ENCODE results near the gene IL2RA. TPM values are rescaled to one million over a fixed set of nuclear protein-coding genes. Genes with fewer than 3 reads are reported as not detected.

The IL2RA gene
- total RNA-seq, 1 donor from 2014 or later = not detected

DNA sequence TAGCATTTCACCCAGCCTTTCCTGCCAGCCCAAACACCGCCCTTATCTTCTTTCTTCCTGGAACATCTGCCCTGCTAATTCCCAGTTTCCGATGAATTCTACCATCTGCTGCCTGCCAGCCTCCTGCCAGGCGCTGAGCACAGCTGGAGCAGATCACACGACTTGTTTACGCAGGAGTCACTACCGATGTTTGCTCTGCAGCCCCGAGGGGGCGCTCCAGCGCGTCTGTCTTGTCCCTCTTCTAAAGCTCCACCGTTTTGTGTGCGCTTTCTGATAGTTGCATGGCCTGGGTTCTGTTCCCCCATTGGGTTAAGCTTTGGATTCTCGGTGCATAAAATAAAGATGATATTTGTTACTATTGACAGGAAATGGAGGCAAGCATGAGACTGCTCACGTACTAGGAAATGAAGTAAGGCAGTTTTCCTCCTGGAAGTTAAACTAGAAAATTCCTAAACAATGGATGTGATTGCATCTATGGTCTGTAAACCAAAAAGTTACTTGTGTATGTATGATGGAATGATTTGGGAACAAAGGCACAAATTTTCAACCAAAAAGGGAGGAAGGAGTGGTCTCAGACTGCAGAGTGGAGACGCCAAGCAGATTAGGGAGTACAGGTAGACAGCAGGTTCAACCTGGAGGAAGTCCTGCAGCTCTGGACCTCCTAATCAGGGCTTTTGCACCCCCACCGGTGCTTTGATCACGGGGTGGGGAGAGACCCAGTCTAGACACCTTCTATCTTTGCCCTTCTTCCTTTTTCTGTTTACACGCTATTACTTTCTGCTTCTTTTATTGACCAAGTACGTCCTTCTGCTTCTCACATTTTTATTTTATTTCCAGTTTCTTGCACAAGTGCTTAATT is 24.4 kb upstream of the IL2RA start:
- Mint-ChIP-seq H3K36me3 (ENCODE audit: low read depth) (no peaks in the 10 kb centered on the region), H3K4me3 (peak overlapping the region; percentile 3), H3K27ac (ENCODE audit: unreplicated experiment) (no peak overlapping the region), H3K4me1 (peaks cover 29% of the 10 kb centered on the region), H3K27me3 (ENCODE audit: low read depth) (peaks cover 29% of the 10 kb centered on the region), H3K9me3 (no peaks in the 10 kb centered on the region)
- TF ChIP-seq, protein P1, sequence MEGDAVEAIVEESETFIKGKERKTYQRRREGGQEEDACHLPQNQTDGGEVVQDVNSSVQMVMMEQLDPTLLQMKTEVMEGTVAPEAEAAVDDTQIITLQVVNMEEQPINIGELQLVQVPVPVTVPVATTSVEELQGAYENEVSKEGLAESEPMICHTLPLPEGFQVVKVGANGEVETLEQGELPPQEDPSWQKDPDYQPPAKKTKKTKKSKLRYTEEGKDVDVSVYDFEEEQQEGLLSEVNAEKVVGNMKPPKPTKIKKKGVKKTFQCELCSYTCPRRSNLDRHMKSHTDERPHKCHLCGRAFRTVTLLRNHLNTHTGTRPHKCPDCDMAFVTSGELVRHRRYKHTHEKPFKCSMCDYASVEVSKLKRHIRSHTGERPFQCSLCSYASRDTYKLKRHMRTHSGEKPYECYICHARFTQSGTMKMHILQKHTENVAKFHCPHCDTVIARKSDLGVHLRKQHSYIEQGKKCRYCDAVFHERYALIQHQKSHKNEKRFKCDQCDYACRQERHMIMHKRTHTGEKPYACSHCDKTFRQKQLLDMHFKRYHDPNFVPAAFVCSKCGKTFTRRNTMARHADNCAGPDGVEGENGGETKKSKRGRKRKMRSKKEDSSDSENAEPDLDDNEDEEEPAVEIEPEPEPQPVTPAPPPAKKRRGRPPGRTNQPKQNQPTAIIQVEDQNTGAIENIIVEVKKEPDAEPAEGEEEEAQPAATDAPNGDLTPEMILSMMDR (conservative IDR thresholded peaks at IDR 0.05) = peak; percentile 78
- peak; percentile 77 for DNase-seq (ENCODE audit: low read depth, low spot score)

DNA sequence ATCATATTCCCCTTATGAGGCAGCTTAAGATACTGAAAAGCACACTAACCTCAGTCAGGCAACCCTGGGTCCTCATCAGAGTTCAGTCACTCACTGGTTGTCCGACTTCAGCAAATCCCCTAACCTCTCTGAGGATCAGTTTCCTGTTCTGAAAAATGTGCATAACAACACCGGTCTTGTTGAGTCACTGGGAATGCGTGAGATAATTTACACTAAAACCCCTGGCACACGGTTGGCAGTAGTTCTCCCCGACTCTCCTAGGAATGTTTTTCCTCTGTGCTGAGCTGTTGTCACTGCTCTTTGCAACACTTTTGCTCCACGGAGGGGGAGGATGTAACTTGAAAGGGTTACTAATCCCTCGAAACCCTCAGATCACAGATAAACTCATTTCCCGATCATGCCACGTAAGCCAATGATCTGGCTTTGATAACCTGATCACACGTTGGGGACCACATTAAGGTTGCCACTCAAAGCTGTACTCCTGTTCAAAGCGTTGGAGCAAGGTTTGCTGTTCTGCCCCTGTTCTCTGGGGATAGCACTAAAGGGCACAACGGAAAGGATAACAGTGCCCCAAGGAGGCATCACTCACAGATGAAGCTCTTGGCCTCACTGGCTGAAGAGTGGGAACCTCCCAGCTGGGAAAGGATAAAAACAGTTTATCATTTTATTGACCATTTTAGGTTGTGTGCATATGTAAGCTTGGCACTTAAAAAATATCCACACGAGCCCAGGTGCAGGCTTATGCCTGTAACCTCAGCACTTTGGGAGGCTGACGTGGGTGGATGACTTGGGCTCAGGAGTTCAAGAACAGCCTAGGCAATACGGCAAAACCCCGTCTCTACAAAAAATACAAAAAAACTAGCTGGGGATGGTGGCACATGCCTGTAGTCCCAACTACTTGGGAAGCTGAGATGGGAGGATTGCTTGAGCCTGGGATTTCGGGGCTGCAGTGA is 21.6 kb upstream of the IL2RA start:
- peaks cover 11% of the 10 kb centered on the region for H3K4me1 Mint-ChIP-seq
- TF ChIP-seq, protein P1 (conservative IDR thresholded peaks at IDR 0.05) = no peak
- DNase-seq (ENCODE audit: low read depth, low spot score) = no peak
- no peaks in the 10 kb centered on the region for H3K36me3 Mint-ChIP-seq (ENCODE audit: low read depth)
- no peak overlapping the region for H3K27ac Mint-ChIP-seq (ENCODE audit: unreplicated experiment)
- no peak overlapping the region for H3K4me3 Mint-ChIP-seq
- H3K9me3 Mint-ChIP-seq = no peaks in the 10 kb centered on the region
- H3K27me3 Mint-ChIP-seq (ENCODE audit: low read depth) = peaks cover 31% of the 10 kb centered on the region

DNA sequence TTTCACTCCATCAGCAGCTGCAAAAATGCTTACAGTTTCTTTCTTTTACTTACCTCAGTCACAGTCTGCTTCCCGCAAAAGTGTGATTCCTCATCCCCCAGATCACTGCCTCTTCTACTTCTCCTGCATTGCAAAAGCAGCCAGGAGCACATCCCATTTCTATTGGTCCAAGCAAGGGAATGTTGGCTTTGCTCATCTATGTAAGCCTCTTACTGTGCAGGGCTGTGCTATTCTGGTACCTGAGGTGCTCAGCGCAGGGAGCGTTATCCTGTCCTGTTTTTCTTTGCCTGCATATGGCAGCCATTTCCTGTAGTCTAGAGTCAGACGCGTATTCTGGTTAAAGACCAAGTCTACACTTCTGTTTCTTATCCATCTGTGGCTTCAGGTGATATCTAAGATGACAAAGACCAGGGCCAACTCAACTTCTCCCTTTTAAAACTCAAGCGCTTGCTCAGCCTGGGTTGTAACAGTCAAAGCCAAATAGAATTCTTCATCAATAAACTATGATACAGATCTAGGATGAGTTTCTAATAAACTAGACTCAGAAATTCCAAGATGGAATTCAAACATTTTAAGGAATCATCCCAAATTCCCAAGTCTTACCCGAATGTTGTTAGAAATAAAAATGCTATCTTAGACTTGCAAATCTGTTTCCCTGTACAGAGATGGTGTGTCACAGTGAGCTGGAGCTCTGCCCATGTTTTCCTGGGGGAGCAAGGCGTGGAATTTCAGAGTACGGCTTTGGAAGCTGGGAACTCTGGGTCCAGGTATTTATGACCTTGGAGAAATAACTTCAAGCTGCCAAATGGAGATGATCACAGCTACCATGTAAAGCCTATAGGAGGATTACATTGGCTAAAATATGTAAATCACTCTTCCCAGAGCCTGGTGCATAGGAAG is 20.6 kb upstream of the IL2RA start:
- Mint-ChIP-seq H3K9me3 (no peaks in the 10 kb centered on the region), H3K4me1 (peaks cover 5% of the 10 kb centered on the region), H3K4me3 (no peak overlapping the region), H3K27me3 (ENCODE audit: low read depth) (peaks cover 29% of the 10 kb centered on the region), H3K27ac (ENCODE audit: unreplicated experiment) (no peak overlapping the region), H3K36me3 (ENCODE audit: low read depth) (no peaks in the 10 kb centered on the region)
- DNase-seq (ENCODE audit: low read depth, low spot score) = no peak
- TF ChIP-seq, protein P1 (conservative IDR thresholded peaks at IDR 0.05) = no peak

DNA sequence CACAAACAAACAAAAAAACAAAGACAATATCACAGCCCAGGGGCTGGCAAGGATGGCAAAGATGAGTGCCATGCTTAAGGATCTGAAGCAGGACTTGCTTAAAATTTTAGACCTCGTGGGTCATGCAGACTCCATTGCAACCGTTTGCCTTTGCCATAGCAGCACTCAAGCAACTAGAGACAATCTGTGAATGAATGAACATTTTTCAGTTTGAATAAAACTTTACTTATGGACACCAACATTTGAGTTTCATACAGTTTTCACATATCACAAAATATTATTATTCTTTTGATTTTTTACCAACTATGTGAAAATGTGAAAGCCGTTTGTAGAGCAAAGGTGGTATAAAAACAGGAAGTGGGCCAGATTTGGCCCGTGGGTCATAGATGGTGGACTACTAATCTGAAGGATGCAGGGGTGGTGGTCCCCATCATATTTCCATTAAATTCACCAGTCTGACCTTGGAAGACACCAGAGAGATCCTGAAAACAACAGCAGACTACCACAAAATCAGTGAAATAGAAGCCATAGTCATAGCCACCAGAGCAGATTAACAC is 18.3 kb upstream of the IL2RA start:
- DNase-seq (ENCODE audit: low read depth, low spot score) = no peak
- Mint-ChIP-seq H3K4me3 (peak overlapping the region; percentile 63), H3K27me3 (ENCODE audit: low read depth) (peaks cover 39% of the 10 kb centered on the region), H3K9me3 (no peaks in the 10 kb centered on the region), H3K27ac (ENCODE audit: unreplicated experiment) (no peak overlapping the region), H3K36me3 (ENCODE audit: low read depth) (no peaks in the 10 kb centered on the region), H3K4me1 (no peaks in the 10 kb centered on the region)
- TF ChIP-seq, protein P1 (conservative IDR thresholded peaks at IDR 0.05) = no peak
